Endothelial cell of coronary artery (primary cell): ENCODE results near the gene PNRC2. TPM values are rescaled to one million over a fixed set of nuclear protein-coding genes. Genes with fewer than 3 reads are reported as not detected.

ENCODE experiments used
- total RNA-seq: library from RNA; depleted of rRNA; stranded (reverse); fragments of >200 nt; gene quantifications from 2 replicates; pipeline ENCODE4 v1.2.3, GENCODE V29; 2014

PNRC2 gene, protein sequence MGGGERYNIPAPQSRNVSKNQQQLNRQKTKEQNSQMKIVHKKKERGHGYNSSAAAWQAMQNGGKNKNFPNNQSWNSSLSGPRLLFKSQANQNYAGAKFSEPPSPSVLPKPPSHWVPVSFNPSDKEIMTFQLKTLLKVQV
- total RNA-seq = 109 and 176 TPM in 2 replicates

DNA sequence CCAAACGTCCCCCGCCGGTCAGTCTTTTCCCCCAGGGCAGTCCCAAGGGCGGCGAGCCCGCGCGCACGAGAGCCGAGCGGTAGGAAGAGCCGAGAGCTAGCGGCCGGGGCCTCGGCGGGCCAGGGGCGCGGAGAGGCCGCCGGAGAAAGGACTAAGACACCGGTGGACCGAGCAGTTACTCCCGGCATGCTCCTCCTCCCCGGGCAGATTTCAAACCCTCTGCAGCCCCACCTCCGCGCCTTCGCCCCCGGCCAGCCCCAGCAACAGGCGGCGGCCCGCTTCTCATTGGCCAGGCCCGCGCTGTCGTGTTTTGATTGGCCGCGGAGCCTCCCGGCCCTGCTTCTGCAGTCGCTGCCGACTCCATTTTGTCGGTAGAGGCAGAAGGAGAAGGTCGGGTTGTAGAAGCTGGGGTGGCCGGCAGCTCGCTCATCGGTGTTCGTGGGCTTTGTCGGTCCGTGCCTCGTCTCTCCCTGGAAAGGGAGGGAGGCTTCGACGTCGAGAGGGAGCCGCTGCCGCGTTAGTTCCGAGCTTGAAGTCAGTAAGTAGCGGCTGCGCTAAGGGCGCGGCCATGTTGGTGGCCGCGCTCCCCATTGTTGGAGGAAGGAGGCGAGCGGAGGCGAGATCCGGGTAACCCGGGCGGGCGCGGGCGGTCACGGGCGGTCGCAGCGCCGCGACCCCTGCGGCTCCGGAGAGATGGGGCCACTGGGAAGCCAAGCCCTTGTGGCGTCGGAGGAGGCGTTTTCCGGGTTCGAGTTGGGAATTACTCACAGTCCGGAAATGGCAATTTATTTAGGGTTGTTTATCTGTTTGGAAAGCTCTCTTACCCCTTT, at the start of gene PNRC2:
TSS of gene PNRC2 (plus strand) at position 368 of the 830 bp plus-strand sequence. CDS start 1,630 bp downstream, outside the sequence.

DNA sequence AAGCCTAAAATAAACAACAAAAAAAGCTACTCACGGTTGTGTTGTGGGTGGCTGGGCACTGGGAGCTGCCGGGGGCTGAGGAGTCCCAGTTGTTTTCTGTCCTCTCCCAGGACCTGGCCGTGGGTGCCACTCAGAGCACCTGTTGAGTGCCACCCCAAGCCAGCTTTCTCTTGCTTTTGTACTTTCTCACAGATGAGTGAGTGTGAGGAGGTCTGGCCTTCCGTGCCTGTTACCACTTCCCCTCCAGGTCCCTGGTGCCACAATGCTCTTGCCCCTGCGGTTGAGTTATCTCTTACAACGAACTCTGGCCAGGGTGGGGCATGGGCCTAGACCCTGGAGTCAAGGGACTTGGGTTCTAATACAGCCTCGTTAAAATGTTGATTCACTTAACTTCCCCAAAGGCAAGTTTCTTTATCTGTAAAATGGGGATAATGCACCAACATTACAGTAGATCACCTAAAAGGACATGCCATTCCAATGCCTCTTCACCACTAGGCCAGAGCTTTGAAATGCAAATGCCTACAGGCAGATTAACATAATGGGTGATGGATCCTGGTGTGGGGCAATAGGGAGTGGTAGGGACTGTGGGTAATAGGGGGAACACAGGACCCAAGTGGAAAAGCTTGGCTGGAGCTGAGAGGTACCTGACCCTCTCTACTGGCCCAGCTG, 46.3 kb upstream of the PNRC2 start, which contains the start of gene CNR2:
TSS of gene CNR2 (minus strand) at position 151 of the 669 bp plus-strand sequence. CDS start 37,745 bp downstream, outside the sequence.

DNA sequence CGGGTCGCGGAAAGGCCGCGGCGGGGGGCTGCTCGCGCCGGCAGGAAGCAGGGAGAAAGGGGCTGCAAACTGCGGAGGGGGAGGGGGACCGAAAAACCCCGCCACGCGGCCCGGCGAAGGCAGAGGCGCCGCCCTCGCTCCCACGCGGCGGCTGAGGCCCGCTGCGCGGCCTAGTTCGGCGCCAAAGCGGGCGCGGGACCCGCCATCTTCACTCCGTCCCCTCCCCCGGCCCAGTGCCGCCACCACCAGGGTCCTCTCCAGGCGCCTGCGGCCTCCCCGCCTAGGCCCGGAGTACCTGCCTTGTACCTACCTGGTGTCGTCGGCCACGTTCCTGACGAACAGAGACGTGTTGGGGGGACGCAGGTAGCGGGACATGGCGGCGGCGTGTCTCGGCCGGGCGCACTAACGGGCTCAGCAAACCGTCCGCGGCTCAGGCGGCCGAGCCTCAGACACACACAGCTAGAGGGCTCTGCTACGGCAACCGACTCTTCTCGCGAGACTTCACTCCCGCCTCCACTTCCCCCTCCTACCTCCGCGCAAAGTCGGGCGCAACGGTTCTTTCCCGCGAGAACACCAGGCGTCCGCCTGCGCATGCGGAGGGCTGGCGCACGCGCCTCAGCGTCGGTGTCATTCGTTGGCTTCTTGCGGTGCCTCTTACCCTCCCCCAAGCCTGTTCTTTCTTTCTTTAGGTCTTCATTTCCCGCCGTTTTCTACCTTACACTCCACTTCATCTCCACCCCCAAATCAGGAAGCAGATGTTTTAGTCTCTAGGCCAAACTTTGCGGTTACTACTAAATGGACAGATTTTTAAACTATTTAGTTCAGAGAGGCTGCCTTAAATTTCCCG, 20.5 kb downstream of the PNRC2 start, which contains the start of gene SRSF10:
TSS of gene SRSF10 (minus strand) at position 447 of the 847 bp plus-strand sequence. CDS start at position 375, 72 bp downstream.

Other genes with a start within 250 kb of the PNRC2 start
- 20.8 and 21.6 TPM in 2 replicates for gene ELOA, start 216.4 kb upstream of the PNRC2 start, total RNA-seq
- gene PITHD1, start 181.4 kb upstream of the PNRC2 start, total RNA-seq = 36.0 and 37.2 TPM in 2 replicates
- 77.0 and 107 TPM in 2 replicates for gene LYPLA2, start 168.7 kb upstream of the PNRC2 start, total RNA-seq
- 42.7 and 52.2 TPM in 2 replicates for gene GALE, start 159.1 kb upstream of the PNRC2 start, total RNA-seq
- gene HMGCL, start 134.4 kb upstream of the PNRC2 start, total RNA-seq = 30.6 and 42.8 TPM in 2 replicates
- gene FUCA1, start 91.5 kb upstream of the PNRC2 start, total RNA-seq = 6.6 and 8.2 TPM in 2 replicates
- not detected in 2 replicates for gene CNR2, start 46.5 kb upstream of the PNRC2 start, total RNA-seq
- 92.8 and 112 TPM in 2 replicates for gene SRSF10, start 20.5 kb downstream of the PNRC2 start, total RNA-seq
- gene MYOM3, start 152.3 kb downstream of the PNRC2 start, total RNA-seq = 0.09 and 0.28 TPM in 2 replicates
- under 0.01 TPM in 1 of 2 replicates, not detected in the other for gene IL22RA1, start 183.3 kb downstream of the PNRC2 start, total RNA-seq
- 0.09 TPM in 1 of 2 replicates, not detected in the other for gene IFNLR1, start 227.5 kb downstream of the PNRC2 start, total RNA-seq